B cell (primary cell): Measurements from ENCODE around the gene CELF2. TPM values are rescaled to one million over a fixed set of nuclear protein-coding genes. Genes with fewer than 3 reads are reported as not detected.

Source experiments
- ATAC-seq: fragments of 200-7000 bp; cut with Tn5 transposase; one replicate; pipeline ENCODE4 v1.10.0; 2021; ENCODE audit warnings: low read depth, mild to moderate bottlenecking, moderate number of reproducible peaks, moderate library complexity
- CTCF ChIA-PET: fragments of 350-600 bp; sonication (Branson Sonifier 250); formaldehyde crosslinking; loops from one replicate; lab custom pipeline; 2021; ENCODE audit warnings: antibody characterized with exemption, inconsistent platforms; lab: Charles Lee
- POLR2A ChIA-PET: fragments of 350-600 bp; sonication (Branson Sonifier 250); formaldehyde crosslinking; loops from one replicate; lab custom pipeline; 2021; ENCODE audit warnings: antibody characterized with exemption; lab: Charles Lee
- DNase-seq: peaks from one replicate; pipeline ENCODE4 v3.0.0; 2013
- H2AFZ ChIP-seq: 2 replicates; pipeline ENCODE4 v1.6.1; 2012; ENCODE audit warnings: mild to moderate bottlenecking, low read depth, low read length; ENCODE audit not compliant: insufficient read depth, poor library complexity, severe bottlenecking
- H3K27ac ChIP-seq, 2 donors: 1 replicate in 1 of 2; 2 replicates in 1 of 2; pipeline ENCODE4 v1.5.1; 2012 to 2013; ENCODE audit warnings: low read length in 2 of 2, mild to moderate bottlenecking in 2 of 2, moderate library complexity in 1 of 2
- H3K27me3 ChIP-seq, 4 experiments: fragments of 200-600 bp in 1 of 4; sonication (generic) in 1 of 4; replicated peaks in 1 of 4; 1 replicate in 2 of 4; 2 replicates in 2 of 4; pipeline versions ENCODE4 v1.6.1 to v1.7.0; 2013 to 2016; ENCODE audit warnings: low read length in 3 of 4, mild to moderate bottlenecking in 2 of 4, mixed read lengths in 1 of 4, moderate library complexity in 1 of 4; ENCODE audit not compliant: insufficient read depth in 4 of 4, control insufficient read depth in 3 of 4; ENCODE audit errors: control extremely low read depth in 1 of 4
- H3K36me3 ChIP-seq, 2 experiments: replicated peaks in 1 of 2; 1 replicate in 1 of 2; 2 replicates in 1 of 2; pipeline versions ENCODE4 v1.6.1 to v1.7.1; 2013; ENCODE audit warnings: low read length in 1 of 2; ENCODE audit not compliant: insufficient read depth in 2 of 2, control insufficient read depth in 1 of 2; ENCODE audit errors: control extremely low read depth in 1 of 2, extremely low read depth in 1 of 2
- H3K4me1 ChIP-seq, 2 donors: fragments of 200-600 bp in 1 of 2; sonication (generic) in 1 of 2; 1 replicate in 1 of 2; 2 replicates in 1 of 2; pipeline versions ENCODE4 v1.5.1 to v1.6.1; 2013 to 2017; ENCODE audit warnings: low read length in 2 of 2; ENCODE audit not compliant: control insufficient read depth in 2 of 2, insufficient read depth in 2 of 2
- H3K4me2 ChIP-seq: replicated peaks from 2 replicates; pipeline ENCODE3; 2012; ENCODE audit warnings: mild to moderate bottlenecking, low read depth, low read length; ENCODE audit not compliant: poor library complexity, severe bottlenecking
- H3K4me3 ChIP-seq, 5 experiments: fragments of 200-600 bp in 1 of 5; sonication (generic) in 1 of 5; 1 replicate in 3 of 5; 2 replicates in 2 of 5; pipeline versions ENCODE4 v1.5.1 to v1.7.0; 2011 to 2016; ENCODE audit warnings: low read length in 4 of 5, mild to moderate bottlenecking in 4 of 5, low read depth in 2 of 5, control low read depth in 1 of 5, moderate library complexity in 1 of 5; ENCODE audit not compliant: insufficient read depth in 1 of 5; ENCODE audit errors: control extremely low read depth in 1 of 5, extremely low read depth in 1 of 5
- H3K79me2 ChIP-seq: fragments of 200-600 bp; sonication (generic); one replicate; pipeline ENCODE4 v1.6.0; 2016; ENCODE audit warnings: low read length; ENCODE audit not compliant: control insufficient read depth, insufficient read depth
- H3K9ac ChIP-seq: fragments of 200-600 bp; sonication (generic); 2 replicates; pipeline ENCODE4 v1.6.1; 2017; ENCODE audit warnings: mild to moderate bottlenecking, low read length, moderate library complexity
- H3K9me3 ChIP-seq, 3 donors: one replicate each; pipeline versions ENCODE4 v1.6.1 to v1.7.1; 2013; ENCODE audit warnings: low read length in 2 of 3; ENCODE audit not compliant: control insufficient read depth in 2 of 3, insufficient read depth in 1 of 3; ENCODE audit errors: control extremely low read depth in 1 of 3
- H4K20me1 ChIP-seq: 2 replicates; pipeline ENCODE4 v1.6.0; 2012; ENCODE audit warnings: mild to moderate bottlenecking, low read length; ENCODE audit not compliant: insufficient read depth, control insufficient read depth, poor library complexity, severe bottlenecking
- H3K27ac Mint-ChIP-seq: one replicate; pipeline ENCODE4 v1.8.0; 2021; ENCODE audit warnings: mixed read lengths
- H3K27me3 Mint-ChIP-seq: one replicate; pipeline ENCODE4 v1.8.0; 2021; ENCODE audit warnings: mixed read lengths
- H3K4me1 Mint-ChIP-seq: one replicate; pipeline ENCODE4 v1.8.0; 2021; ENCODE audit warnings: mixed read lengths
- H3K4me3 Mint-ChIP-seq: one replicate; pipeline ENCODE4 v1.8.0; 2021; ENCODE audit warnings: mixed read lengths
- H3K9me3 Mint-ChIP-seq: one replicate; pipeline ENCODE4 v1.8.0; 2022; ENCODE audit warnings: mixed read lengths; ENCODE audit not compliant: insufficient read depth
- CTCF ChIP-seq: fragments of 200-600 bp; IDR thresholded peaks from one replicate; pipeline ENCODE4 v1.8.0; 2022; ENCODE audit warnings: antibody characterized with exemption, mild to moderate bottlenecking
- EZH2 ChIP-seq: IDR thresholded peaks from 2 replicates; pipeline ENCODE4 v1.6.1; 2012; ENCODE audit warnings: borderline replicate concordance, low read depth, mild to moderate bottlenecking, moderate library complexity, low read length; ENCODE audit not compliant: insufficient read depth, poor library complexity, severe bottlenecking
- WGBS: methylation state at CpG from one replicate; pipeline ENCODE4 v1.1.5; 2013; ENCODE audit warnings: missing lambda C conversion rate; ENCODE audit not compliant: insufficient coverage; 5-methylcytosine and 5-hydroxymethylcytosine counted together
- intact Hi-C: fragments of 100-400 bp; cut with micrococcal nuclease; formaldehyde crosslinking; loops from one replicate; pipeline ENCODE4 v1.10.0; 2022
- polyA plus RNA-seq: library from polyadenylated mRNA; depleted of rRNA; stranded (reverse); fragments of >200 nt; gene quantifications from 2 replicates; pipeline ENCODE4 v1.2.3, GENCODE V29; 2012
- total RNA-seq, 2 donors: library from RNA; stranded (reverse); fragments of 120-200 nt in 1 of 2; gene quantifications; 1 replicate in 1 of 2; 2 replicates in 1 of 2; pipeline versions ENCODE4 v1.2.3 to v1.2.4, GENCODE V29; 2013 to 2022

CELF2 gene
- total and polyA plus RNA-seq, 2 donors (not counting 1 experiment from before 2014, with no cell fraction given): 59.5 to 112 TPM

DNA sequence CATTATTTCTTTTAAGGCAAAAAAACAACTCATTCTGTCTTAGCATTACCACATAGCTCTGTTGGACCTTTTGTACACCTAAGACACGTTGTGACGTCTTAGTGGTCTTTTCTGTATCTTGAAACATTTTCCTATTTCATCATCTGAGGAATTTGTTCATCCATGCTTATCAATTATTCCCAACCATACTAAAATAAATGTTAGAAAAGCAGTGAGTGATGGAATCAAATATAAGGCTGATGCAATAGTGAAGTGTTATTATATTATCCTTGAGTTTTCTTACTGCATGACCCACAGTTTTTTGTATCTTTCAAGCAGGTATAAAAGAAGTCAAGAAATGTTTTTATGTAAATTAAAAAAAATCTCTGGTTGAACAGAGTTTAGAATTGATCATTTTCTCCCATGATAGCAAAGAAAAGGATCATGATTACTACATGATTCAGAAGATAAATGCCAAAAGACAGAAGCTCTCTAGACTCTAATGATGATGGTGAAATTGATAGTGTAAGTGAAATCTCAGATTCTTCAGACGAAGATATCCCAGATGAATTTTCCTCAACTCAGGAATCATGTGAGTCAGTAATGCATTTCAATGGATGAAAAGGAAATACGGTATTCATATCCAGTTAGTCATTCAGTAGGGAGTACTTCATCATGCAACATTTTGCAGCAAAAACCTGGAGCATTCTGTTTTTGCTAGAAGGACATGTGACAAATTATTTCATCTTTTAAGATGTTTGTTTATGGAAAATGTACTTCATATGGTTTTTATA is 51.4 kb downstream of the CELF2 start:
- H4K20me1 ChIP-seq: no peaks in the 10 kb centered on the region
- no peak overlapping the region for H3K9ac ChIP-seq
- no peaks in the 10 kb centered on the region for H3K4me1 Mint-ChIP-seq
- no peaks in the 10 kb centered on the region for H3K9me3 Mint-ChIP-seq
- WGBS: no CpG with 5 or more reads among the region's 4 CpGs
- TF ChIP-seq CTCF: no peak
- no peak for TF ChIP-seq EZH2
- no peaks in the 10 kb centered on the region for H3K9me3 ChIP-seq
- H2AFZ ChIP-seq: no peak overlapping the region
- intact Hi-C loops: no loop called here
- H3K36me3 ChIP-seq: no peaks in the 10 kb centered on the region
- DNase-seq: no peak
- peaks cover 0 to 4% (median 0%) of the 10 kb centered on the region in 4 experiments for H3K27me3 ChIP-seq
- H3K27me3 Mint-ChIP-seq: peaks cover 20% of the 10 kb centered on the region
- ATAC-seq: no peak
- no peak overlapping the region for H3K27ac Mint-ChIP-seq
- POLR2A ChIA-PET: no interaction called here
- no peaks in the 10 kb centered on the region for H3K4me1 ChIP-seq
- H3K4me2 ChIP-seq: no peak overlapping the region
- H3K27ac ChIP-seq: no peak overlapping the region
- CTCF ChIA-PET: no interaction called here
- no peaks in the 10 kb centered on the region for H3K79me2 ChIP-seq
- no peak overlapping the region for H3K4me3 ChIP-seq
- H3K4me3 Mint-ChIP-seq: no peak overlapping the region

- Mint-ChIP-seq H3K4me1 (no peaks in the 10 kb centered on the region), H3K9me3 (no peaks in the 10 kb centered on the region), H3K4me3 (no peak overlapping the region), H3K27ac (no peak overlapping the region), H3K27me3 (peaks cover 21% of the 10 kb centered on the region)
- TF ChIP-seq CTCF (no peak), EZH2 (no peak)
- CTCF ChIA-PET: no interaction called here
- no peaks in the 10 kb centered on the region for H3K36me3 ChIP-seq
- H3K9ac ChIP-seq: no peak overlapping the region
- WGBS: 97% methylated on average over 4 of the region's 4 CpGs
- DNase-seq: no peak
- H3K4me3 ChIP-seq: no peak overlapping the region
- no peaks in the 10 kb centered on the region for H3K27me3 ChIP-seq
- no peaks in the 10 kb centered on the region for H3K9me3 ChIP-seq
- no peaks in the 10 kb centered on the region for H3K79me2 ChIP-seq
- POLR2A ChIA-PET: no interaction called here
- H3K4me2 ChIP-seq: no peak overlapping the region
- H3K27ac ChIP-seq: no peak overlapping the region
- H2AFZ ChIP-seq: no peak overlapping the region
- no peaks in the 10 kb centered on the region for H4K20me1 ChIP-seq
- no peak for ATAC-seq
- no peaks in the 10 kb centered on the region for H3K4me1 ChIP-seq
- intact Hi-C loops: no loop called here
These were observed 55.7 kb downstream of the CELF2 start for GRCh38 chr10:11073410-11073809.
